ENCODE measurements around the gene UNC5A.

The UNC5A gene

GRCh38 chr5:176810081-176810597, at the start of gene UNC5A:
TSS of gene UNC5A (plus strand) at chr5:176810559. CDS start at chr5:176810751, 192 bp downstream.
- peak; percentile 26 to 67 for DNase-seq

- no peak for DNase-seq
These were observed 48.6 kb upstream of the UNC5A start for GRCh38 chr5:176761755-176762154.

DNA sequence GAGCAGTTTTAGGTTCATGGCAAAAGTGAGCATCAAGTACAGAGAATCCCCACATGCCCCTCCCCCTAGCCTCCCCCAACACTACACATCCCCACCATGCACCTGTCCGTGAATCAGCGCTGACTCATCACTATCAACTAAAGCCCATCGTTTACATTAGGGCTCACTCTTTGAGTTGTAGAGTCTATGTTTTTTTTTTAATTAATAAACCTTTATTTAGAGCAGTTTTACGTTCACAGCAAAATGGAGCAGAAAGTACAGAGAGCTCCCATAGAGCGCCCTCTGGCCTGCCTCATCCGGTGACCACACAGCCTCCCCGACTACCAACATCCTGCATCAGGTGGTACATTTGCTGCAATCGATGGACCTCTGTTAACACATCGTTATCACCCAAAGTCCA, 47.9 kb upstream of the UNC5A start:
- no peak for DNase-seq

GRCh38 chr5:176765687-176766086, 44.7 kb upstream of the UNC5A start:
- no peak for DNase-seq

GRCh38 chr5:176768174-176768970, 42.0 kb upstream of the UNC5A start:
- DNase-seq = no peak

GRCh38 chr5:176769911-176770310, 40.4 kb upstream of the UNC5A start:
- no peak for DNase-seq

DNA sequence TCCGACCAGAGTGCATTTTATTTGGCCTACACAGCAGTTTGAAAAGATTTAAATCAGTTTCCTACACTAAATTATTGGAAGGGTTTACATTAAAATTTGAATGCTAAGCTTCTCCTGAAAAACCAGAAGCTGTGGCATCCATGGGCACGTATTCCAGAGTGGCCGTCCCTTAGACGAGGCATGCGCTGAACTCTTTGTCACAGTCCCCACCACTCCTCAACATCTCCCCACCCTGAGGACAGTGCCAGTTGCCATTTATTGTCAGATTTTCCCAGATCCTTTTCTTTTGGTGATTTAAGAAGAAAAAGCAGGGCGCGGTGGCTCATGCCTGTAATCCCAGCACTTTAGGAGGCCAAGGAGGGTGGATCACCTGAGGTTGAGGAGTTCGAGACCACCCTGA, 39.9 kb upstream of the UNC5A start:
- no peak for DNase-seq

GRCh38 chr5:176771102-176771845, 39.1 kb upstream of the UNC5A start:
- no peak for DNase-seq

DNA sequence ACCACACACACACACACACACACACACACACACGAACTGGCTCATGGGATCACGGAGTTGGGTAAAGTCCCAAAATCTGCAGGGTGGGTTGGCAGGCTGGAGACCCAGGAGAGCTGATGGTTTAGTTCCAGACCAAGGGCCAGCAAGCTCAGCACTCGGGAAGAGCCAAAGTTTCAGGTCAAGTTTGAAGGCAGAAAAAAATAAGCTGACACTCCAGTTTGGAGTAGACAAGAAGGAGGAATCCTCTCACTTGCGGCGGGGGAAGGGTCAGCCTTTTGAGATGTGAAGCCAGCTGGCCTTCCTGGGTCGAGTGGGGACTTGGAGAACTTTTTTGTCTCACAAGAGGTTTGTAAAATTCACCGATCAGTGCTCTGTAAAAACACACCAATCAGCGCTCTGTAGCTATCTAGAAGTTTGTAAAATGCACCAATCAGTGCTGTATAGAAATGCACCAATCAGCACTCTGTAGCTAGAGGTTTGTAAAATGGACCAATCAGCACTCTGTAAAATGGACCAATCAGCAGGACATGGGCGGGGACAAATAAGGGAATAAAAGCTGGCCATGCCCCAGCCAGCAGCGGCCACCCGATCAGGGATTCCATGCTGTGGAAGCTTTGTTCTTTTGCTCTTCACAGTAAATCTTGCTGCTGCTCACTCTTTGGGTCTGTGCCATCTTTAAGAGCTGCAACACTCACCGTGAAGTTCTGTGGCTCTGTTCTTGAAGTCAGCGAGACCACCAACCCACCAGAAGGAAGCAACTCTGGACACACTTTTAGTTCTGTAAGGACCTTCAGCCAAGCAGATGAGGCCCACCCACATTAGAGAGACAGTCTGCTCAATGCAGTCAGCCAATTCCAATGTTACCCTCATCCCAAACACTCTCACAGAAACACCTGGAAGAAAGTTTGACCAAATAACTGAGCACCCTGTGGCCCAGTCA, 37.8 kb upstream of the UNC5A start:
- DNase-seq = no peak

DNA sequence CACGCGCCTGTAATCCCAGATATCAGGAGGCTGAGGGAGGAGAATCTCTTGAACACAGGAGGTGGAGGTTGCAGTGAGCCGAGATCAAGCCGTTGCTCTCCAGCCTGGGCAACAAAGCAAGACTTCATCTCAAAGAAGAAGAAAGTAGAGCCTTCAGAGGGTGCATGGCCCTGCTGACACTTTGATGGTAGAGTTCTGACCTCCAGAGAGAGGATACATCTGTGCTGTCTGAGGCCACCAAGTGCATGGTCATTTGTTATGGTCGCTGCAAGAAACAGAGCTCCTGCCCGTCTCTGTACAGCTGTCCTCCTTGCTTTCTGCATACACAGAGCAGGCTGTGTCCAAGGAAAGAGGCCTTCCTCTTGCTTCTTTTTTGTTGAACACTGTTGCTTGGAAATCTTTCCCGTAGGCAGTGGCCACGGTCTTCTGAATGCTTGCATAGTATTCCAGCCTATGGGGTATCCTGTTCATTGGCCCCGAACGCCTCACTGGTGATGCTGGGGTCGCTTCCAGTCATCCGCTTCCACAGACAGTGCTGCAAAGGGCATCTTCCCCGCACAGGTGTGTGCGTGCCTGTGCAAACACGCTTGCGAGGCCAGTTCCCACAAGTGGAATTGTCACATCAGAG, 36.8 kb upstream of the UNC5A start:
- no peak for DNase-seq

- no peak for DNase-seq
These were observed 35.9 kb upstream of the UNC5A start for GRCh38 chr5:176774216-176775171.

- DNase-seq = no peak
These were observed 35.0 kb upstream of the UNC5A start for GRCh38 chr5:176775409-176775808.

DNA sequence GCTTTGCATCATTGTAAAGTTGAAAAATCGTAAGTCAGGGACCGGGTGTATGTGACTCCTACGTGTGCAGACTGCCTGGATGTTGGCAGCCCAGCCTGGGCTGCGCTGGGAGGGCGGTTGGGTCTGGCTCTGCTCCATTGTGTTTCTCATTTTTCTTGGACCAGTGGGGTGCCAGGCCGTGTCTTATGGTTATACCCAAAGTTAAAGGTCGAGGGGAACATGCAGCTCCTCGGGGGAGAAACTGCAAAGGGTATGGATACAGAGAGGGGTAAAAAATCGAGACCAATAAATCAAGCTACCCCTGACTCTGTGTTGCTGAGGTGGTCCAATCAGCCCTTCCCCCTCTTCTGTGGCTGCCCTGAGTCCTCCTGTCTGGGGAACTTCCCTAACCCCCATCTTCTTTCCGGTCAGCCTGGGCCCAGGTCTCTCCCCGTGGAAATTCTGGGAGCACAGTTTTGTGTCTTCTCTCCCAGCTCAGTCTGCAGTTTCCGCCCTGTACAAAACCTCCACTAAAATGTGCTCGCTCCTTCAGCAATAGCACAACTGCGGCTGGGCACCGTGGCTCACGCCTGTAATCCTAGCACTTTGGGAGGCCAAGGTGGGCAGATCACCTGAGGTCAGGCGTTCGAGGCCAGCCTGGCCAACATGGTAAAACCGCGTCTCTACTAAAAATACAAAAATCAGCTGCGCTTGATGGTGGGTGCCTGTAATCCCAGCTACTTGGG, 34.1 kb upstream of the UNC5A start:
- DNase-seq = no peak

DNA sequence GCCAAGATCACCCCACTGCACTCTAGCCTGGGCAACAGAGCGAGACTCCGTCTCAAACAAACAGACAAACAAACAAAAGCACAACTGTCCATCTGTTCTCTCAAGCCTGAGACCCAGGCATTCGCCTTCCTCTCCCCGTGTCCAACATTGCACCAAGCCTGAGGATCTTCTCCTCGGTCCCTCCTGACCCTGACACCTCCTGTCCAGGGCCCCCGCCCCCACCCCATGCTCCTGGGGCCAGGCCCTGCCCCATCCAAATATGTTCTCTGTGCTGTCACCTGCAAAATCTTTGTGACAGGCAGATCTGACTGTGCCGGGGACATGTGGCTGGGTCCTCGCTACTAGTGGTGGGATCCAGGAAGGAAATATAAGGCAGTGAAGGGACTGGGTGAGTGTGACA, 33.4 kb upstream of the UNC5A start:
- no peak for DNase-seq

DNA sequence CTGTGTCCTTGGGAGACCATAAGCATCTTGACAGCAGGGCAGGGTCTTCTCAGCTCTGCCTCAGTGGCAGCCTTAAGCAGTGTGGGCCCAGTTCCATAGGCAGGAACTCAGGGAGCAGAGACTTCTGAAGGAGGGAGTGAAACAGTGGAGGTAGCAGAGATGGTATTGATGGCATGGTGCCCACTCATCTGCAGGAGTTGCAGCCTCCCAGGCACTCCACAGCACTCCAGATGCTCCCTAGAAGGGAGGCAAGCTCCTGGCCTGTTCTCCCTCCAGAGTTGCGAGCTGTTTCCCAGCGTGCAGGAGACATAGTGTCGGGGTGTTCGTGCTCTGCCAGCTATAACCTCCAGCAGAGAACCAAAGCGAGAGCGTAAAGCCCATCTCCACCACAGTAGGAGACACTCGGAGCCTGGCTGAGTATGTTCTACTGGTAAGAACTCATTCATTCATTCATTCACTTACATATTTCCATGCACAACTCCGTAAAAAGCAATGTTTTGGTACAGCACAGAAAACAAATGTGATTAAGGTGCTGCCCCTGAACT, 31.4 kb upstream of the UNC5A start:
- DNase-seq = no peak

GRCh38 chr5:176779537-176779936, 30.8 kb upstream of the UNC5A start:
- DNase-seq = no peak

GRCh38 chr5:176780176-176781053, 29.9 kb upstream of the UNC5A start:
- no peak for DNase-seq

GRCh38 chr5:176781054-176781375, 29.3 kb upstream of the UNC5A start:
- DNase-seq = no peak
